Small intestine (tissue), 7 donors: ENCODE data around the gene PRICKLE1. TPM values are rescaled to one million over a fixed set of nuclear protein-coding genes. Genes with fewer than 3 reads are reported as not detected.
A peak's percentile ranks its signal among the peaks of the same experiment; 100 is the strongest.

ENCODE experiments used
- DNase-seq, 2 donors: peaks; one replicate each; pipeline versions ENCODE4 v3.0.0 to v3.0.0-alpha.2; 2013
- FAIRE-seq: peaks from 2 replicates; lab custom pipeline; 2012; peaks lifted over from hg19 to GRCh38; lab: Jason Lieb, UNC
- H3K27ac ChIP-seq, 3 donors: one replicate each; pipeline ENCODE4 v1.5.1; 2013; ENCODE audit warnings: low read length in 2 of 3, mild to moderate bottlenecking in 2 of 3, control low read depth in 1 of 3, inconsistent platforms in 1 of 3, low read depth in 1 of 3, moderate library complexity in 1 of 3
- H3K27me3 ChIP-seq, 3 donors: one replicate each; pipeline ENCODE4 v1.6.1; 2013; ENCODE audit warnings: low read length in 3 of 3, inconsistent platforms in 1 of 3; ENCODE audit not compliant: control insufficient read depth in 3 of 3, insufficient read depth in 3 of 3
- H3K36me3 ChIP-seq, 3 donors: one replicate each; pipeline ENCODE4 v1.6.1; 2013; ENCODE audit warnings: low read length in 3 of 3, inconsistent platforms in 1 of 3, low read depth in 1 of 3, mild to moderate bottlenecking in 1 of 3, moderate library complexity in 1 of 3; ENCODE audit not compliant: control insufficient read depth in 3 of 3, insufficient read depth in 2 of 3
- H3K4me1 ChIP-seq, 3 donors: one replicate each; pipeline ENCODE4 v1.6.1; 2013; ENCODE audit warnings: low read length in 2 of 3, inconsistent platforms in 1 of 3, low read depth in 1 of 3, mild to moderate bottlenecking in 1 of 3, moderate library complexity in 1 of 3; ENCODE audit not compliant: control insufficient read depth in 3 of 3, insufficient read depth in 2 of 3
- H3K4me3 ChIP-seq, 3 donors: one replicate each; pipeline ENCODE4 v1.5.1; 2013; ENCODE audit warnings: low read length in 3 of 3, control low read depth in 1 of 3, inconsistent platforms in 1 of 3, low read depth in 1 of 3, mild to moderate bottlenecking in 1 of 3, moderate library complexity in 1 of 3
- H3K9me3 ChIP-seq, 2 donors: one replicate each; pipeline ENCODE4 v1.6.1; 2013; ENCODE audit warnings: low read depth in 1 of 2, low read length in 1 of 2; ENCODE audit not compliant: control insufficient read depth in 2 of 2, insufficient read depth in 1 of 2
- WGBS, 3 donors: extraction: QIAGEN DNeasy Blood & Tissue Kit; methylation state at CpG; one replicate each; pipeline ENCODE4 v1.1.7; 2013; 5-methylcytosine and 5-hydroxymethylcytosine counted together
- polyA plus RNA-seq, 4 donors: library from polyadenylated mRNA; stranded (reverse) in 3 of 4; unstranded in 1 of 4; fragments of 200-250 nt in 3 of 4; fragments of 120-200 nt in 1 of 4; gene quantifications; one replicate each; pipeline versions ENCODE4 v1.2.1 to v1.2.3, GENCODE V29; 2013
- donor health status: healthy with polysubstance abuse.
- donor health status: control.
- donor health status: control.
- donor health status: Bipolar disorder and iron deficiency.
- donor health status: healthy.

Gene PRICKLE1
- polyA plus RNA-seq, 4 donors: 0.22 to 4.0 (median 0.82) TPM

- no peak for DNase-seq
- Histone ChIP-seq H3K36me3 (peaks cover 8 to 20% (median 18%) of the 10 kb centered on the region in 3 donors), H3K4me1 (peaks cover 0 to 4% (median 0%) of the 10 kb centered on the region in 3 donors), H3K27ac (no peak overlapping the region), H3K27me3 (no peaks in the 10 kb centered on the region), H3K4me3 (no peak overlapping the region), H3K9me3 (peaks cover 0 to 11% of the 10 kb centered on the region in 2 donors)
- FAIRE-seq: no peak
- 70 to 79% (median 75%) methylated on average over 6 of the region's 6 CpGs for WGBS, 3 donors
Measured at GRCh38 chr12:42446761-42447160, 142.8 kb downstream of the PRICKLE1 start.

GRCh38 chr12:42445891-42446290, 143.7 kb downstream of the PRICKLE1 start:
- FAIRE-seq (no peak), DNase-seq (no peak)
- H3K4me1 ChIP-seq: peaks cover 0 to 4% (median 0%) of the 10 kb centered on the region in 3 donors
- no peaks in the 10 kb centered on the region for H3K27me3 ChIP-seq
- H3K36me3 ChIP-seq: peaks cover 8 to 20% (median 18%) of the 10 kb centered on the region in 3 donors
- H3K9me3 ChIP-seq: peaks cover 0 to 11% of the 10 kb centered on the region in 2 donors
- no peak overlapping the region for H3K27ac ChIP-seq
- 96 to 99% (median 97%) methylated on average over 16 of the region's 16 CpGs for WGBS, 3 donors
- no peak overlapping the region for H3K4me3 ChIP-seq

GRCh38 chr12:42444192-42444943, 145.2 kb downstream of the PRICKLE1 start:
- H3K27ac ChIP-seq: no peak overlapping the region
- peaks cover 0 to 4% (median 0%) of the 10 kb centered on the region in 3 donors for H3K4me1 ChIP-seq
- peaks cover 0 to 11% of the 10 kb centered on the region in 2 donors for H3K9me3 ChIP-seq
- H3K4me3 ChIP-seq: no peak overlapping the region
- no peak for FAIRE-seq
- H3K27me3 ChIP-seq: no peaks in the 10 kb centered on the region
- H3K36me3 ChIP-seq: peaks cover 8 to 24% (median 18%) of the 10 kb centered on the region in 3 donors
- DNase-seq: no peak
- 94 to 97% (median 96%) methylated on average over 7 of the region's 7 CpGs for WGBS, 3 donors

GRCh38 chr12:42442888-42443287, 146.7 kb downstream of the PRICKLE1 start:
- no peaks in the 10 kb centered on the region for H3K27me3 ChIP-seq
- H3K4me3 ChIP-seq: no peak overlapping the region
- FAIRE-seq (no peak), DNase-seq (no peak)
- H3K36me3 ChIP-seq: peaks cover 8 to 23% (median 18%) of the 10 kb centered on the region in 3 donors
- WGBS, 3 donors: 94% methylated on average over 7 to 8 of the region's 8 CpGs
- no peak overlapping the region for H3K27ac ChIP-seq
- H3K9me3 ChIP-seq: peaks cover 0 to 11% of the 10 kb centered on the region in 2 donors
- peaks cover 0 to 4% (median 0%) of the 10 kb centered on the region in 3 donors for H3K4me1 ChIP-seq

- Histone ChIP-seq H3K27ac (no peak overlapping the region), H3K9me3 (peaks cover 0 to 11% of the 10 kb centered on the region in 2 donors), H3K4me1 (peaks cover 0 to 4% (median 0%) of the 10 kb centered on the region in 3 donors), H3K36me3 (peaks cover 8 to 23% (median 18%) of the 10 kb centered on the region in 3 donors), H3K27me3 (no peaks in the 10 kb centered on the region), H3K4me3 (no peak overlapping the region)
- DNase-seq: peak; percentile 7 to 60
- WGBS, 3 donors: 80 to 87% (median 81%) methylated on average over 19 of the region's 19 CpGs
- FAIRE-seq: no peak
Measured at GRCh38 chr12:42442311-42442759, 147.2 kb downstream of the PRICKLE1 start.

GRCh38 chr12:42440608-42441007, 148.9 kb downstream of the PRICKLE1 start:
- WGBS, 3 donors: 91 to 97% (median 96%) methylated on average over 11 of the region's 11 CpGs
- FAIRE-seq (no peak), DNase-seq (no peak)
- Histone ChIP-seq H3K36me3 (peaks cover 6 to 17% (median 16%) of the 10 kb centered on the region in 3 donors), H3K4me1 (peaks cover 0 to 4% (median 0%) of the 10 kb centered on the region in 3 donors), H3K27me3 (no peaks in the 10 kb centered on the region), H3K9me3 (peaks cover 0 to 11% of the 10 kb centered on the region in 2 donors), H3K27ac (no peak overlapping the region), H3K4me3 (no peak overlapping the region)

- WGBS, 3 donors: 95 to 96% (median 96%) methylated on average over 5 of the region's 5 CpGs
- Histone ChIP-seq H3K4me3 (no peak overlapping the region), H3K36me3 (peaks cover 0 to 5% (median 4%) of the 10 kb centered on the region in 3 donors), H3K27ac (no peak overlapping the region), H3K4me1 (no peaks in the 10 kb centered on the region), H3K27me3 (no peaks in the 10 kb centered on the region), H3K9me3 (no peaks in the 10 kb centered on the region)
- FAIRE-seq: no peak
- no peak for DNase-seq
Measured at GRCh38 chr12:42432517-42433140, 156.9 kb downstream of the PRICKLE1 start.

- FAIRE-seq: no peak
- Histone ChIP-seq H3K9me3 (no peaks in the 10 kb centered on the region), H3K4me1 (no peaks in the 10 kb centered on the region), H3K27ac (no peak overlapping the region), H3K27me3 (no peaks in the 10 kb centered on the region), H3K36me3 (peaks cover 0 to 6% (median 2%) of the 10 kb centered on the region in 3 donors), H3K4me3 (no peak overlapping the region)
- DNase-seq: no peak
- 68 to 91% (median 68%) methylated on average over 2 of the region's 2 CpGs for WGBS, 3 donors
Measured at GRCh38 chr12:42428850-42429249, 160.7 kb downstream of the PRICKLE1 start.
